GM12878 (cell line): ENCODE measurements around the gene FAM53B. TPM values are rescaled to one million over a fixed set of nuclear protein-coding genes. Genes with fewer than 3 reads are reported as not detected.

ENCODE experiments used
- ATAC-seq: fragments of 200-7000 bp; cut with Tn5 transposase; 3 replicates; pipeline ENCODE4 v1.9.1; 2020; ENCODE audit warnings: mild to moderate bottlenecking, moderate library complexity
- BruUV-seq: library from RNA; stranded (reverse); fragments of 400-500 nt; replicated peaks from 2 replicates; lab custom pipeline; 2021; lab: Mats Ljungman, UMichigan
- CTCF ChIA-PET: fragments of 300-600 bp; sonication (Branson Sonifier 250); formaldehyde crosslinking; extraction: SDS; loops from one replicate; lab custom pipeline; 2021; ENCODE audit warnings: inconsistent platforms; lab: Yijun Ruan, JAX
- POLR2A ChIA-PET: fragments of 350-600 bp; formaldehyde crosslinking; extraction: SDS; loops from one replicate; lab custom pipeline; 2021; ENCODE audit warnings: inconsistent platforms; lab: Charles Lee
- RAD21 ChIA-PET: fragments of 300-600 bp; sonication (Branson Sonifier 250); formaldehyde crosslinking; loops from one replicate; lab custom pipeline; 2023; ENCODE audit warnings: antibody characterized with exemption; ENCODE audit not compliant: unreplicated experiment; lab: Charles Lee
- SMC1A ChIA-PET: fragments of 300-600 bp; sonication (Branson Sonifier 250); formaldehyde crosslinking; loops from one replicate; lab custom pipeline; 2023; ENCODE audit not compliant: unreplicated experiment, uncharacterized antibody; lab: Charles Lee
- DNase-seq: peaks from one replicate; pipeline ENCODE4 v3.0.0-alpha.2; 2011; ENCODE audit warnings: low read depth, low spot score
- FAIRE-seq: peaks from 3 replicates; lab custom pipeline; 2011; peaks lifted over from hg19 to GRCh38; lab: Jason Lieb, UNC
- H2AFZ ChIP-seq: 2 replicates; pipeline ENCODE4 v1.6.0; 2011; ENCODE audit warnings: low read depth, low read length, control low read depth; ENCODE audit not compliant: control insufficient read depth
- H3K27ac ChIP-seq: 2 replicates; pipeline ENCODE4 v1.5.1; 2011; ENCODE audit warnings: control low read depth; ENCODE audit not compliant: control insufficient read depth, insufficient read depth
- H3K27me3 ChIP-seq, 2 experiments: replicated peaks in 1 of 2; 2 replicates each; pipeline versions ENCODE4 v1.6.0 to v1.6.1; 2011; ENCODE audit warnings: low read length in 1 of 2; ENCODE audit not compliant: control insufficient read depth in 2 of 2, insufficient read depth in 2 of 2
- H3K36me3 ChIP-seq, 2 experiments: 2 replicates each; pipeline ENCODE4 v1.5.1; 2011; ENCODE audit warnings: low read length in 1 of 2; ENCODE audit not compliant: control insufficient read depth in 2 of 2, insufficient read depth in 2 of 2
- H3K4me1 ChIP-seq: 2 replicates; pipeline ENCODE4 v1.6.1; 2011; ENCODE audit warnings: mild to moderate bottlenecking, low read length, moderate library complexity, mixed read lengths; ENCODE audit not compliant: control insufficient read depth, insufficient read depth
- H3K4me2 ChIP-seq: 2 replicates; pipeline ENCODE4 v1.6.0; 2011; ENCODE audit warnings: control low read depth; ENCODE audit not compliant: control insufficient read depth, insufficient read depth
- H3K4me3 ChIP-seq: fragments of 200-600 bp; sonication (generic); 2 replicates; pipeline ENCODE4 v1.5.1; 2016
- H3K79me2 ChIP-seq: 2 replicates; pipeline ENCODE4 v1.6.0; 2011; ENCODE audit warnings: low read length; ENCODE audit not compliant: control insufficient read depth, insufficient read depth
- H3K9ac ChIP-seq: 2 replicates; pipeline ENCODE4 v1.8.0; 2011; ENCODE audit warnings: low read length, control low read depth, mixed read lengths; ENCODE audit not compliant: control insufficient read depth, insufficient read depth
- H3K9me3 ChIP-seq: replicated peaks from 3 replicates; pipeline ENCODE4 v1.5.1; 2011; ENCODE audit warnings: mild to moderate bottlenecking, low read length; ENCODE audit not compliant: control insufficient read depth, insufficient read depth
- H4K20me1 ChIP-seq: 2 replicates; pipeline ENCODE4 v1.6.0; 2011; ENCODE audit not compliant: control insufficient read depth, insufficient read depth
- CBFB ChIP-seq: IDR thresholded peaks from 2 replicates; pipeline ENCODE4 v1.6.1; 2016; ENCODE audit warnings: antibody characterized with exemption, low read depth
- CBX5 ChIP-seq: sonication (generic); IDR thresholded peaks from 2 replicates; pipeline ENCODE4 v1.6.1; 2016; ENCODE audit warnings: low read depth, moderate library complexity, mild to moderate bottlenecking, inconsistent platforms
- HDAC2 ChIP-seq: fragments of 200-600 bp; sonication (generic); IDR thresholded peaks from 2 replicates; pipeline ENCODE4 v1.6.1; 2017
- HDGF ChIP-seq: fragments of 450-650 bp; IDR thresholded peaks from 2 replicates; pipeline ENCODE4 v1.6.1; 2016; ENCODE audit warnings: antibody characterized with exemption
- IRF5 ChIP-seq: fragments of 450-650 bp; IDR thresholded peaks from 2 replicates; pipeline ENCODE4 v1.6.1; 2017; ENCODE audit warnings: borderline replicate concordance
- KLF5 ChIP-seq: fragments of 450-650 bp; IDR thresholded peaks from 2 replicates; pipeline ENCODE4 v1.6.1; 2014; ENCODE audit warnings: mild to moderate bottlenecking; ENCODE audit not compliant: partially characterized antibody
- LARP7 ChIP-seq: fragments of 450-650 bp; IDR thresholded peaks from 2 replicates; pipeline ENCODE4 v1.6.1; 2017; ENCODE audit warnings: mild to moderate bottlenecking
- MEF2B ChIP-seq: fragments of 450-650 bp; IDR thresholded peaks from 2 replicates; pipeline ENCODE4 v1.6.1; 2018; ENCODE audit warnings: mild to moderate bottlenecking, moderate library complexity; ENCODE audit not compliant: partially characterized antibody, poor library complexity, severe bottlenecking
- NFIC ChIP-seq: IDR thresholded peaks from 2 replicates; pipeline ENCODE4 v1.6.1; 2012; ENCODE audit warnings: low read depth, mild to moderate bottlenecking, inconsistent platforms, low read length, moderate library complexity
- RUNX3 ChIP-seq: IDR thresholded peaks from 2 replicates; pipeline ENCODE4 v1.6.1; 2012; ENCODE audit warnings: low read length, inconsistent platforms
- SMAD1 ChIP-seq: fragments of 450-650 bp; IDR thresholded peaks from 2 replicates; pipeline ENCODE4 v1.6.1; 2018; ENCODE audit warnings: mild to moderate bottlenecking, low read depth; ENCODE audit not compliant: partially characterized antibody
- SUZ12 ChIP-seq: fragments of 200-600 bp; sonication (generic); IDR thresholded peaks from one replicate; pipeline ENCODE4 v1.6.1; 2018; ENCODE audit warnings: antibody characterized with exemption, mild to moderate bottlenecking; ENCODE audit not compliant: unreplicated experiment
- TCF12 ChIP-seq: IDR thresholded peaks from 2 replicates; pipeline ENCODE4 v1.6.1; 2011; ENCODE audit warnings: low read depth, mild to moderate bottlenecking, low read length
- ZBED1 ChIP-seq: IDR thresholded peaks from 2 replicates; pipeline ENCODE4 v1.6.1; 2016; ENCODE audit warnings: borderline replicate concordance
- ZBTB33 ChIP-seq: fragments of 450-650 bp; IDR thresholded peaks from 2 replicates; pipeline ENCODE4 v1.6.1; 2017; ENCODE audit warnings: mild to moderate bottlenecking
- ZNF592 ChIP-seq: fragments of 450-650 bp; IDR thresholded peaks from 2 replicates; pipeline ENCODE4 v1.6.1; 2017; ENCODE audit warnings: mild to moderate bottlenecking, moderate library complexity
- WGBS: methylation state at CpG from one replicate; pipeline ENCODE4 v1.1.6; 2016; ENCODE audit warnings: low lambda C conversion rate; ENCODE audit not compliant: insufficient replicate concordance, insufficient coverage; ENCODE audit errors: missing lambda C conversion rate; 5-methylcytosine and 5-hydroxymethylcytosine counted together
- in situ Hi-C: fragments of 300-500 bp; cut with MboI; formaldehyde crosslinking; loops from 9 replicates; pipeline ENCODE4 v1.14.3; 2018; ENCODE audit warnings: mixed read lengths
- intact Hi-C: fragments of 100-400 bp; cut with micrococcal nuclease; formaldehyde crosslinking; loops from one replicate; pipeline ENCODE4 v1.14.2; 2022; ENCODE audit not compliant: unreplicated experiment
- polyA plus RNA-seq, 11 experiments: library from polyadenylated mRNA; depleted of rRNA in 4 of 11; unstranded in 6 of 11; stranded (reverse) in 5 of 11; fragments of >200 nt; fragmentation: Nextera tagmentation in 4 of 11; fragmentation: Illumina TruSeq in 1 of 11; extraction: Ambion mirVana in 4 of 11; extraction: Trizol in 1 of 11; gene quantifications; 1 replicate in 1 of 11; 2 replicates in 10 of 11; pipeline versions ENCODE4 v1.2.1 to v1.2.3, GENCODE V29; 2011 to 2016; ENCODE audit warnings: inconsistent platforms in 2 of 11, missing spikeins in 2 of 11, low read depth in 1 of 11
- total RNA-seq, 4 experiments: library from RNA; depleted of rRNA in 3 of 4; stranded (reverse); fragments of >200 nt in 3 of 4; fragmentation: Illumina TruSeq in 1 of 4; extraction: Trizol in 1 of 4; gene quantifications; 2 replicates each; pipeline versions ENCODE4 v1.2.1 to v1.2.3, GENCODE V29; 2013 to 2021

The FAM53B gene
- total and polyA plus RNA-seq, 10 of the 15 experiments (the other 5 are each of a cell fraction or from before 2014, with no cell fraction given): 0.05 to 26.3 (median 8.1) TPM

GRCh38 chr10:124596962-124597845, 147.0 kb downstream of the FAM53B start:
- no TSS peak for BruUV-seq
- RAD21 ChIA-PET: no interaction called here
- ATAC-seq: no peak
- TF ChIP-seq ZNF592 (no peak), HDGF (no peak), LARP7 (no peak), RUNX3 (no peak), IRF5 (no peak), SUZ12 (no peak), CBX5 (no peak), ZBTB33 (no peak), NFIC (no peak), TCF12 (no peak), CBFB (no peak), ZBED1 (no peak), SMAD1 (no peak), KLF5 (no peak), HDAC2 (no peak), MEF2B (no peak)

More at GRCh38 chr10:124596962-124597845, 147.0 kb downstream of the FAM53B start:
- H3K79me2 ChIP-seq: no peaks in the 10 kb centered on the region
- H2AFZ ChIP-seq: no peak overlapping the region
- 61% methylated on average over 21 of the region's 21 CpGs for WGBS
- in situ Hi-C loops: no loop called here
- H3K36me3 ChIP-seq: no peaks in the 10 kb centered on the region
- DNase-seq (no peak), FAIRE-seq (no peak)
- POLR2A ChIA-PET: no interaction called here
- H3K9ac ChIP-seq: no peak overlapping the region
- H3K4me3 ChIP-seq: no peak overlapping the region
- CTCF ChIA-PET: interaction anchor here (0.7 kb wide), 1 partner anchor 875 kb away, joined by 3 read pairs; no protein-coding TSS in a partner anchor
- H3K27me3 ChIP-seq: no peaks in the 10 kb centered on the region; a peak in 1 of 4 replicates
- H3K27ac ChIP-seq: no peak overlapping the region
- peaks cover 7% of the 10 kb centered on the region for H3K4me1 ChIP-seq
- H3K4me2 ChIP-seq: no peak overlapping the region
- intact Hi-C loops: no loop called here
- H3K9me3 ChIP-seq: no peaks in the 10 kb centered on the region
- no peaks in the 10 kb centered on the region for H4K20me1 ChIP-seq
- SMC1A ChIA-PET: interaction anchor here (0.6 kb wide), 1 partner anchor 122 kb away, joined by 3 read pairs; no protein-coding TSS in a partner anchor
